ENCODE results near the gene BTBD1. TPM values are rescaled to one million over a fixed set of nuclear protein-coding genes. Genes with fewer than 3 reads are reported as not detected.

Gene BTBD1
- total RNA-seq, 1 experiment from 2014 or later: 80.0 TPM

DNA sequence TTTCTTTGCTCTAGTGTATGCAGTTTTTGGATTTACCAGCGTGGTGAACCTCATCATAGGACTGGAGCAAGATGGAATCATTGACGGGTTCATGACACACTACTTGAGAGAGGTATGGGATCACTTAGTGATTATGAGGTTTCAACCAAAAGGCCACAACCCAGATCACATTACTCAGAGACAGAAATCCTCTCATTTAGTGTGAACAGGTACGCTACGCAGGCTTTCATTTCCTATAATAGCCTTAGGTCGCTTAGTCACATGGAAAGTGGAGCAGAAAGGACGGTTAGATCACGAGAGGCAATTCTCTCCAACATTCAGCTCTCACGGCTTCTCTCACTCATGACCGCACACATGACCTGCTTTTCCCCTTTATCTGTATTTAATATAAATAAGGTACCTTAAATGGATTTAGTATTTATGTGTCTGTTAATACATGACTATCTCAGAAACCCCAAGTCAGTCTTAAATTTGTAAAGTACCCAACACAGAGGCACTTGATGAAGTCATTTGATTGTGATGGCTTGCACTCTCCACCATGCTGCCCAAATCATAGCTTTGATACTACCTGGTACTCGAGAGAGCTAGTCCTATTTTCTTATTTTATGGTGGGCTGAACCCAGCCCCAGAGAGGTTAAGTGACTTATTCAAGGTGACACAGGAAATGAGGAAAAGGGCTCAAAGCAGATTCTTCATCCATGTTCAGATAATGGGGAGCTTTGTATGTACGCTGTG lies 48.9 kb upstream of the BTBD1 start (continued):
- no peak for TF ChIP-seq MAX (IDR thresholded peaks at IDR 0.05)

GRCh38 chr15:83115410-83115809 lies 48.4 kb upstream of the BTBD1 start:
- no TSS peak for BruUV-seq (replicated peaks)
- no peaks in the 10 kb centered on the region for H3K9me2 ChIP-seq (ENCODE audit: insufficient read depth)
- no peaks in the 10 kb centered on the region for H3K4me1 ChIP-seq (ENCODE audit: control insufficient read depth in 1 of 2, insufficient read depth in 2 of 2, low read length in 2 of 2)
- TF ChIP-seq EGR1 (IDR thresholded peaks at IDR 0.05; ENCODE audit: low read depth): no peak
- no peak for TF ChIP-seq MAX (IDR thresholded peaks at IDR 0.05)
- TF ChIP-seq ZFX (IDR thresholded peaks at IDR 0.05): no peak
- TF ChIP-seq TCF7L2 (IDR thresholded peaks at IDR 0.05; ENCODE audit: borderline replicate concordance, extremely low read depth, insufficient read depth, insufficient read length): no peak
- TF ChIP-seq JUND (IDR thresholded peaks at IDR 0.05): no peak
- no peak for TF ChIP-seq REST (IDR thresholded peaks at IDR 0.05; ENCODE audit: low read depth)
- TF ChIP-seq, protein P1, sequence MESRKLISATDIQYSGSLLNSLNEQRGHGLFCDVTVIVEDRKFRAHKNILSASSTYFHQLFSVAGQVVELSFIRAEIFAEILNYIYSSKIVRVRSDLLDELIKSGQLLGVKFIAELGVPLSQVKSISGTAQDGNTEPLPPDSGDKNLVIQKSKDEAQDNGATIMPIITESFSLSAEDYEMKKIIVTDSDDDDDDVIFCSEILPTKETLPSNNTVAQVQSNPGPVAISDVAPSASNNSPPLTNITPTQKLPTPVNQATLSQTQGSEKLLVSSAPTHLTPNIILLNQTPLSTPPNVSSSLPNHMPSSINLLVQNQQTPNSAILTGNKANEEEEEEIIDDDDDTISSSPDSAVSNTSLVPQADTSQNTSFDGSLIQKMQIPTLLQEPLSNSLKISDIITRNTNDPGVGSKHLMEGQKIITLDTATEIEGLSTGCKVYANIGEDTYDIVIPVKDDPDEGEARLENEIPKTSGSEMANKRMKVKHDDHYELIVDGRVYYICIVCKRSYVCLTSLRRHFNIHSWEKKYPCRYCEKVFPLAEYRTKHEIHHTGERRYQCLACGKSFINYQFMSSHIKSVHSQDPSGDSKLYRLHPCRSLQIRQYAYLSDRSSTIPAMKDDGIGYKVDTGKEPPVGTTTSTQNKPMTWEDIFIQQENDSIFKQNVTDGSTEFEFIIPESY (IDR thresholded peaks at IDR 0.05; ENCODE audit: extremely low read depth, insufficient replicate concordance, low read length): no peak
- no peak for TF ChIP-seq CBX3 (IDR thresholded peaks at IDR 0.05; ENCODE audit: low read depth)
- no peak for TF ChIP-seq POLR2AphosphoS5 (IDR thresholded peaks at IDR 0.05; ENCODE audit: low read depth, low read length)
- no peak for TF ChIP-seq ELF1 (IDR thresholded peaks at IDR 0.05; ENCODE audit: borderline replicate concordance, low read depth)
- no peaks in the 10 kb centered on the region for H3K9me3 ChIP-seq (ENCODE audit: control insufficient read depth in 1 of 2, insufficient read depth in 1 of 2, low read depth in 1 of 2, low read length in 2 of 2)
- H2AFZ ChIP-seq (ENCODE audit: low read depth, low read length, poor library complexity, severe bottlenecking): no peak overlapping the region
- no peak overlapping the region for H3K9ac ChIP-seq (ENCODE audit: low read length)
- intact Hi-C loops (cut with micrococcal nuclease): no loop called here
- DNase-seq (ENCODE audit: low read depth, low spot score): no peak
- no peak overlapping the region for H3K27ac ChIP-seq (ENCODE audit: low read depth, low read length)
- no peaks in the 10 kb centered on the region for H3K79me2 ChIP-seq (ENCODE audit: insufficient read depth, low read length)
- no peak overlapping the region for H3K4me3 ChIP-seq (replicated peaks in 1 of 2; ENCODE audit: low read depth in 1 of 2, low read length in 2 of 2)
- ATAC-seq: no peak
- no peaks in the 10 kb centered on the region; the same call in 1 of the 2 replicates for H3K27me3 ChIP-seq (ENCODE audit: insufficient read depth, low read length)
- H3K36me3 ChIP-seq (ENCODE audit: control insufficient read depth in 1 of 2, insufficient read depth in 2 of 2, low read length in 2 of 2): no peaks in the 10 kb centered on the region
- ChIA-PET CTCF (no interaction called here), POLR2A (no interaction called here), RAD21 (ENCODE audit: low non-redundant PET in 1 of 2, low total read pairs in 2 of 2, uncharacterized antibody in 2 of 2, unreplicated experiment in 2 of 2) (no interaction called here)
- H4K20me1 ChIP-seq (ENCODE audit: insufficient read depth): no peaks in the 10 kb centered on the region
- H3K4me2 ChIP-seq (ENCODE audit: low read length): no peak overlapping the region

Measured in HCT116 (cell line).